Measurements from ENCODE around the gene CYB561D2. TPM values are rescaled to one million over a fixed set of nuclear protein-coding genes. Genes with fewer than 3 reads are reported as not detected.

CYB561D2 gene
- total RNA-seq, 1 donor from 2014 or later = 22.3 TPM

- no peak for DNase-seq (ENCODE audit: low read depth)
- Histone ChIP-seq H3K27me3 (ENCODE audit: control insufficient read depth, insufficient read depth, low read length) (peaks cover 10% of the 10 kb centered on the region), H3K4me3 (ENCODE audit: low read depth, low read length) (no peak overlapping the region), H3K36me3 (ENCODE audit: control insufficient read depth, insufficient read depth, low read length) (no peaks in the 10 kb centered on the region)
- TF ChIP-seq CTCF (IDR thresholded peaks at IDR 0.05; ENCODE audit: insufficient read depth, low read length, poor library complexity, severe bottlenecking) = no peak
Observed at GRCh38 chr3:50396502-50396901, 45.8 kb downstream of the CYB561D2 start.

- Histone ChIP-seq H3K4me3 (ENCODE audit: low read depth, low read length) (no peak overlapping the region), H3K27me3 (ENCODE audit: control insufficient read depth, insufficient read depth, low read length) (peaks cover 10% of the 10 kb centered on the region), H3K36me3 (ENCODE audit: control insufficient read depth, insufficient read depth, low read length) (no peaks in the 10 kb centered on the region)
- DNase-seq (ENCODE audit: low read depth) = no peak
- no peak for TF ChIP-seq CTCF (IDR thresholded peaks at IDR 0.05; ENCODE audit: insufficient read depth, low read length, poor library complexity, severe bottlenecking)
Observed at GRCh38 chr3:50401978-50402595, 51.4 kb downstream of the CYB561D2 start.

Other genes starting within 250 kb of the CYB561D2 start
- gene SEMA3F, start 195.5 kb upstream of the CYB561D2 start, total RNA-seq = 79.8 and 85.4 TPM in 2 replicates
- gene GNAT1, start 159.3 kb upstream of the CYB561D2 start, total RNA-seq = not detected in 2 replicates
- 0.13 and 0.48 TPM in 2 replicates for gene SLC38A3, start 145.6 kb upstream of the CYB561D2 start, total RNA-seq
- 208 and 221 TPM in 2 replicates for gene GNAI2, start 114.7 kb upstream of the CYB561D2 start, total RNA-seq
- 17.9 and 18.4 TPM in 2 replicates for gene SEMA3B, start 81.7 kb upstream of the CYB561D2 start, total RNA-seq
- gene LSMEM2, start 71.8 kb upstream of the CYB561D2 start, total RNA-seq = not detected in 2 replicates
- gene IFRD2, start 58.4 kb upstream of the CYB561D2 start, total RNA-seq = 77.7 and 113 TPM in 2 replicates
- gene HYAL3, start 51.5 kb upstream of the CYB561D2 start, total RNA-seq = 7.6 and 7.9 TPM in 2 replicates
- 8.5 and 12.3 TPM in 2 replicates for gene NAA80, start 51.5 kb upstream of the CYB561D2 start, total RNA-seq
- 0.14 TPM in 1 of 2 replicates, not detected in the other for gene HYAL1, start 47.3 kb upstream of the CYB561D2 start, total RNA-seq
- 89.3 and 104 TPM in 2 replicates for gene HYAL2, start 28.1 kb upstream of the CYB561D2 start, total RNA-seq
- 40.3 and 58.3 TPM in 2 replicates for gene TUSC2, start 22.6 kb upstream of the CYB561D2 start, total RNA-seq
- gene RASSF1, start 10.0 kb upstream of the CYB561D2 start, total RNA-seq = 16.6 and 19.9 TPM in 2 replicates
- 1.7 TPM in 1 of 2 replicates, not detected in the other for gene ZMYND10, start 5.1 kb upstream of the CYB561D2 start, total RNA-seq
- gene NPRL2, start 87 bp upstream of the CYB561D2 start, total RNA-seq = 18.0 and 19.0 TPM in 2 replicates
- gene TMEM115, start 8.7 kb downstream of the CYB561D2 start, total RNA-seq = 82.5 and 90.0 TPM in 2 replicates
- gene CACNA2D2, start 152.8 kb downstream of the CYB561D2 start, total RNA-seq = 0.21 and 0.55 TPM in 2 replicates
- 5.9 and 11.3 TPM in 2 replicates for gene C3orf18, start 216.9 kb downstream of the CYB561D2 start, total RNA-seq
- gene HEMK1, start 218.7 kb downstream of the CYB561D2 start, total RNA-seq = 15.3 and 15.6 TPM in 2 replicates